Measurements from ENCODE around the gene ZNF860.

The ZNF860 gene

DNA sequence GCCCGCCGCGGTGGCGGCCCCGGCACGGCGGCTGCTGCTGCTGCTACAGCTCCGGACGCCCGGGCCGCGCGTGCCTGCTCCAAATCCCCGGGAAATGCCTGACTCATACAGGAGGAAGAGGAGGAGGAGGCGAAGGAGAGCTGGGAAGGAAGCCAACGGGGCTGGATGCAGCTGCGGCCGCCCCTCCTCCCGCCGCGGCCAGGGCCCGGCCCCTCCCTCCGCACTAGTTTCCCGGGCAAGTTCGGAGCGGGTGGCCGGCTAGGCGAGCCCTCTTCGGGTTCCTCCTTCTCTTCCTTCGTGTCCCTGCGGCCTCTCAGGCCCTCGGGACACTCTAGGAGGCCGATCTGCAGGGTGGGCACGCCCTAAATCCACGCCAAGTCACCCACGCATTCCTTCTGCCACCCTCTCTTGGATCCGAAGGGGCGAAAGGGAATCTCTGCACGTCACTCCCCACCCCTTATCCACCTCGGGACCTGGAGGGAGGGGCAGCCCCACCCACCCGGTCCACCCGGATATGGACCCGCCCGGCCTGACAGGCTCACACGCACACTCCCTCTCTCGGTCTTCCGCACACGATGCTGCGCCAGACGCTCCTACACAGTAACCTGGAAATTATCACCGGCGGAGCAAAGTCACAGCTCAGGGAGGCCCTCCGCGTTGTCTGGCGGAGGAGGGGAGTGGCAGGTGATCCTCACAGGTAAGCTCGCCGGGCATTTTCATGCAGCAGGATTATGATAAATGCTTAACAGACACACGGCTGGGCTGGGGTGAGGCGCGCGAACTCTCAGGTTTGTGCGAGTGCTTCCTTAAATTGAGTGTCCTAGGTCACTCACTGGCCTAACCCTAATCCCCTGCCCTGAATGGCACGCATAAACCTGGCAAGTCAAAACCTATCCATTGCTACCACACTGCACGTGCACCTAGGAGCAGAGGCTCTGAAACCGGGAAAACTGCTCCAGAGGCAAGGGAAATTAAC is at the start of gene ZNF860, which contains the start of gene OSBPL10:
Gene ZNF860, plus strand, starts transcription at position 545 of the 976 bp plus-strand sequence. CDS start 7,330 bp downstream, outside the sequence.
Gene OSBPL10, minus strand, starts transcription at position 57 of the 976 bp plus-strand sequence. CDS start 83 bp downstream, outside the sequence.
- DNase-seq = no peak

DNA sequence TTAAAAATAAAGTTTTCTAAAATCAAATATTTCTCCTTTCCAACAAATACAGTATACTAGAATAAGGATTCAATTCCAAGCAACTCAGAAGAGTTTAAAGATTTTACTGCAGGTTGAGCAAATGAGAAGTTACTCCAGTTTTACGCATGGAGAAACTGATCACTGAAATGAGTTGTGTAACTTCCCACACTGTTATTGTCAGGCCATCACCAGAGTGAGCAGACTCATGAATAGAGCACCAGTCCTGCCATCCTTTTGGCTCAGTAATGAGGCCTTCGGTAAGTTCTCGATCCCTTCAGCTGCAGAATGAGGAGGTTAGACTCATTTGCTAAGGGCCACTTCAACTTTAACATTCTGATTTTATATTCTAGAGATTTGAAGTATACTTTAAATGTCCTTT is 48.6 kb upstream of the ZNF860 start:
- no peak for DNase-seq

DNA sequence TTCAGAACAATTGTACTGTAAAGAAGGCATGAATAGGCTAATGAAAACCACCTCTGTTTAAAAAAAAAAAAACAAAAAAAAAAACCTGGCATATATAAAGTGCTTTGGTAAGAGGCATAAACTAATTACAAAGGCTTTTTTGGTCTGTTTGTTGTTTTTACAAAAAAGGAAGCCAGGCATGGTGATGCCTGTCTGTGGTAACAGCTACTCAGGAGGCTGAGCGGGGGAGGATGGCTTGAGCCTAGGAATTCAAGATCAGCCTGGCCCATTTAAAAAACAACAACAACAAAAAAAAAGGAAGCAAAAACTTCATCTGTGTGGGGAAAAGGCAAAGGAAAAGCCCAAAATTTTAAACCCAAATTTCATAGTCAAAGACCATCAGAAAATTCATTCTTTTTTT is 47.5 kb upstream of the ZNF860 start:
- no peak for DNase-seq

DNA sequence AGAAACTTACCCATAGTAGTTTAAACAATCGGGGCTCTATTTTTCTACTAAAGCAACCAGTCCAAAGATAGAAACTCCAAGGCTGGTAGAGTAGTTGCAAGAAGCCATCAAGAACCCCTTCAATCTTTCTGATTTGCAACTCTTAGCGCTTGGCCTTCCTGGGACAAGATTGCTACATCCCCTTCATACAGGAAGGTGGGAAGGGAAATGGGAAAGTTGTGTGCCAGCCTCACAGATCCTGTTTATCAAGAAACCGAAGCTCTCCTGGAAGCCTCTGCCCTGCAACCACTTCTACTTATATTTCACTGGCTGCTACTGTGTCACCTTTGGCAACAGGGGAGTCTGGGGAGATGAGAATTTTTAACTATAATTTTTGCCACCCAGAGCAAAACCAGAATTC is 46.7 kb upstream of the ZNF860 start:
- DNase-seq = no peak

DNA sequence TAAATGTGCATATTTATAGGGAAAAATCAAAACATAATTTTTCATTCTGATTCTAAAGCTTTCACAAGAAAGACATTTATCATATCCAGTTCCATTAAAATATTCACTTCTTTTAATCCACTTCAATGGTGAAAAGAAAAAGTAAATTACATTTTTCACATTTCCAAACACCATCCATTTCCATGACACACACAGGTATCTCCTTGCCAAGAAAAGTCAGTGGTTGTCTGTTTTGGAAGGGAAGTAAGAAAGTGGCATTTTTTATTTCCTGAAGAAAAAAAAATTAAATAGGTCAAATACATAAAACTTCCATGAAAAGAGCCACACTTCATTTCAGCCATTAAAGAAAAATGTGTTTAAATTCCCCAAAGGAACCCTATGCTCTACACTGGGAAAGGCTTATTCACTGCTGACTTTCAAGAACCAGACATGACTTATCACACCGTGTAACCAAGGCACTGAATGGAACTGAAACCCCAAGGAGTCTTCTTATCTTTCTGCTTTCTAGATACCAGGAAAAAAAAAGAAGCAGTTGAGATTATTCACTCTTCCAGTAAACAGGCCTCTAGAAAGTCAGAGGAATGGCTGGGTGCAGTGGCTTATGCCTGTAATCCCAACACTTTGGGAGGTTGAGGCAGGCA is 45.0 kb upstream of the ZNF860 start:
- DNase-seq = no peak

DNA sequence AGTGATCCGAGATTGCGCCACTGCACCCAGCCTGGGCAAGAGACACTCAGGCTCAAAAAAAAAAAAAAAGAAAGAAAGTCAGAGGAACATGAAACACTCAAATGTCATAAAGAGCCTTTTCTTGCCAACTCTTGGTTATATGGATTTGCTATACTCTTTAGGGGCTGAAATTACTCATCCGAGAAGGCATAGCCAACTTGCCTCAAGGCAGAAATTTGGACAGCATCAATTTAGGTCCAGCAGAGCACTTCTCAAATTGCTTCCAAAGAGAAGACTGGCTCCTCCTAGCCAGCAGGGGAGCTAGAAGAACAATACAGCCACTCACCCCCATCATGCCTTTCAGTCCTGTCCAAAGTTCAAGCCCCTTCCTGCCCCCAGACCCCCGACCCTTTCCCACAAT is 44.3 kb upstream of the ZNF860 start:
- no peak for DNase-seq

DNA sequence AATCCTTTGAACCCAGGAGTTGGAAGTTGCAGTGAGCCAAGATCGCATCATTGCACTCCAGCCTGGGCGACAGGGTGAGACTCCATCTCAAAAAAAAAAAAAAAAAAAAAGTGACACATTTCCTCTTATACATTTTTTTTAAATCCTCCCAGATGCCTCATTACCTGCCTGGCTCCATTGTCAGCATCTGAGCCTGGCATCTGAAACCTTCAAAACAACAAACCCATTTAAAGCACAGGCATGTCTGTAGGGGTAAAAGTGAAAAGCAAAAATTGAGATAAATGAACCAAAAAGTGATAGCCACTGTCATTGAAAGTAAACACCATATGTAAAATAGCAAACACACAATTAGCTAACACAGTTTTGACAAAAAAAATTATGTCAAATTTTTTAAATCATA is 39.1 kb upstream of the ZNF860 start:
- no peak for DNase-seq

DNA sequence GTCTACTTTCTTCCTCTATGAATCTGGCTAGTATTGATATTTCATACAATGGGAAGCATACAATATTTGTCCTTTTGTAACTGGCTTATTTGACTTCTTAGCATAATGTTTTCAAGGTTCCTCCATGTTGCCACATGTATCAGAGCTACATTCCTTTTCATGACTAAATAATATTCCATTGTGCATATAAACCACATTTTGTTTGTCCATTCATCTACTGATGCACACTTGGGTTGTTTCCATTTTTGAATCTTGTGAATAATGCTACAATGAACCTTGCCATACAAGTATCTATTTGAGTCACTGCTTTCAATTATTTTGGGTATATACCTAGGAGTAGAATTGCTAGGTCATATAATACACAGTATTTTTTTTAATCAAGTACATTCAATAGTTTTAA is 38.5 kb upstream of the ZNF860 start:
- DNase-seq = no peak

DNA sequence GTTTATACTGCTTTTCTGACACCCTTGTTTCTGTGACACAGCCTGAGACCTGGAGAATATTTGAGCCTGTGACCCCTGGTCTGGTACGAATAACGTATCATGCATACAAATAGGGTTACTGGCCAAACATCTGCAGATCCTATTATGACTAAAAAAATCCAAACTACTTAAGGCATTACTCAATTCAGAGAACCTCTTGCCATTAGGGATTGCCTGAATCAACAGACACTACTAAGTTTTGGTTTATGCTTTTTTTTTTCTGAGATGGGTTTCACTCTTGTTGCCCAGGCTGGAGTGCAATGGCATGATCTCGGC is 35.9 kb upstream of the ZNF860 start:
- DNase-seq = no peak

DNA sequence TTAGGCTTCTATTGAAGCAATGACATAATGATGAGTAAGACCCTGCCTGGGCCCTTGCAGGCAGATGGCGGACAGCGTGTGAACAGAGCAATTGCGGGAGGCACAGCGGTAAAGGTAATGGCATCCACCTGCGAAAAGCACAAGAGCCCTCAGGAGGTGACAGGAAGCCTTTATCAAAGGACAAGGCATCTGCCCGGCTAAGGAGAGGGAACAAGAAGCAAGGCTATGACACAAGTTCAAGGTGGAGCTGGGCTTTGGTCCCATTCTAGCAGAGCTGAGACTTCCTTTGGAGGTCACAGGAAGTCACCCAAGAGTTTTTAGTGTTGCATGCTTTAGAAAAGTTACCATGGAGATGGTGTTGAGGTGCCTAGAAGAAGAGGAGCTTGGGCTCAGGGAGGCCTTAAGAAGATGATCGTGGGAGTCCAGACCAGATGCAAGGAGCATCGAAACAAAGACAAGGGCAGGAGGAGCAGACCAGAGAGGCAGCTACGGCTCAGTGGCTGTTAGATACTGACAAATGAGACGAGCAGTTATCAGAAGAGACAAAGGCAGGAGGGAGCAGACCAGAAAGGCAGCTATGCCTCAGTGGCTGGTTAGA is 35.0 kb upstream of the ZNF860 start:
- DNase-seq = no peak

DNA sequence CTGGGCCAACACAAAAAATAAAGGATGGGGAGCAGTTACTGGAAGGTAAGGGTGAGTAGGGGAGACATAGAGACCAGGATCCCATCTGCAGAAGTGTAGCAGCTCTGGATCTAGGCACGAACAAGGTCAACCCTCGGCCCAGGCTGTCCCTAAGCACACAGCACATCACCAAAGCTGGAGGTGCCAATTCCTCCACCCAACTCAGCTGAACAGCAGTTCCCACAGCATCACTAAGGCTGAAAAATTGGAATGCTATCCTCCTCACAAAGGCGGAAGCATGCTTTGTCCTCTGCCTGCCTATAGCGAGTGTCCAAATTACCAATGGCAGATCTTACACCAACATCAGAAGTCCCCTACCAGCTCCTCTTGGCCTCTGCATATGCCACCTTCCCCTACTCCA is 34.4 kb upstream of the ZNF860 start:
- no peak for DNase-seq

DNA sequence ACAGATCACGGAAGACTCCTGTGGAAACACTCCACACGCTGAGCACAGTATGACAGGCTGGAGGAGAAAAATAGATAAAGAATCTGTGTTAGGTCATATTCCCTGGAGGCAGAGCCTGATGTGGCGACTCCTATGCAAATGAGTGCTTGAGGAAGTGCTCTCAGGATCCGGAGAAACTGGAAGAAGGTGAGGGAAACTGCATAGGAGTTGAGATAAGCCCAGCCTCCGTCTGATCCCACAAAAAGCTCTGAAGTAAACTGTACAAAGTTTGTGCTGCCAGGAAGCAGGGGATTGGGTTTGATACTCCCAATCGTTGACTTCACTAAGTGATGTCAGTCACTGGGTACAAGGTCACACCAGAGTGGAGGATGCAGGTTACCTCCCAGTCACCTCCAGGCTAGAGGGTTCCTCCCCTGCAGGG is 33.9 kb upstream of the ZNF860 start:
- no peak for DNase-seq

DNA sequence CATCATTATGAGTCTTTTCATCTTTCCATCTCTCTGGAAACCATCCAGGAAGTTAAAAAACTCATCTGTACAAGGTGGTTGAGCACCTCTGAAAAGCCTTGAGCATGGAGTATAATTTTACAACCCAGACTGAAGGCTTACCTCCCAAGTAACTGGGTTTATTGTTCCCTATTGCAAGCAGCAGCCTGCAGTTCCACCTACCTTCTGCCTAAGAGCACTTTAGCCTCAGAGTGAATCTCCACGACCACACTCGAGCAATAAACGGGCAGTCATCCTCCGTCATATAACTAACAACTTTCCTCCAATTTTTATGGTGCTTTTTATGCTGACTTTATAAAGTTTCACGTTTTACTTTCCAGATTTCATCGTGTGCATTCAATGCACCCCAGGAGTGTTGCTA is 33.3 kb upstream of the ZNF860 start:
- no peak for DNase-seq

DNA sequence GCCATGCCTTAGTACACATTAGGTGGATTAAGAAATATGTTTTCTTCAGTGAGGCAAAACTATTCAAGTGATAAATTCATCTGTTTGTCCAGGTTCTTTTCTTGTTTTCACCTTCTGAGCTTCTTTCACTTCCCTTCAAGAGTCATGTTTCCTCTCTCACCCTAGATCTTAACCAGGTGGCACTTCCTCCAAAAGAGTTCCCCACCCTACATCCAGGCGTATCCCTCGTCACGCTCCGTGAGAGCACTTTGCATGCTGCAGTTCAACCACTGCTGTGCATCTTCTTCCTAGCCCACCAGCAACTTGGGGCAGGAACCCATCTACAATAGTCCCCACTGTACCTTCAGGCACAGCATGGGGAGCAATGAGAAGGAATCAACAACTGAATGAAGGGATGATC is 29.3 kb upstream of the ZNF860 start:
- DNase-seq = no peak

DNA sequence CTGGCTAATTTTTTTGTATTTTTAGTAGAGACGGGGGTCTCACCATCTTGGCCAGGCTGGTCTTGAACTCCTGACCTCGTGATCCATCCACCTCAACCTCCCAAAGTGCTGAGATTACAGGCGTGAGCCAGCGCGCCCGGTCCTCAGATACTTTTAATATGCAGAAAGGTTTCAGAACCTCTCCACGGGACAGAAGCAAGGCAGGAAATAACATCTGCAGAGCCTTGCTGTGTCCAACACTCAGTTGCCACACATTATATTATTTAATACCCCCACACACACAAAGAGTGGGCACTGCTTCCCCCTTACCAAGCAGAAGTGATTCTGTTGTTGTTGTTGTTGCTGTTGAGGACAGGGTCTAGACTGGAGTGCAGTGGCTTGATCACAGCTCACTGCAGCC is 28.5 kb upstream of the ZNF860 start:
- no peak for DNase-seq

DNA sequence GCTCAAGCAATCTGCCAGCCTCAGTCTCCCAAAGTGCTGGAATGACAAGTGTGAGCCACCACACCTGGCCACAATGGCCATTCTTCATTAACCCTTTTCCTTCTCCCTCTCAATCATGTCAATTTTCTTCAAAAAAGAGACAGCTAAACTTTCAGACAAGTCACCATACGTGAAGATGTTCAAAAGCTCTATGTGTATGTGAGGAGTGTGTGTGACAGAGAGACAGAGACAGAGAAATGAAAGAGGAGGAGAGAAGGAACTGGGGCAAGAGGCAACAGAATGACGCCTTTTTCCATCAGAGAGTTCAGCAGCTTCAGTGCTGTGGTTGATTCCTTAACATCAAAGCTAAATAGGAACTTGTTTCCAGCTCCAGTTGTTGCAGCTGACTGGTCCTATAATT is 27.9 kb upstream of the ZNF860 start:
- DNase-seq = no peak

DNA sequence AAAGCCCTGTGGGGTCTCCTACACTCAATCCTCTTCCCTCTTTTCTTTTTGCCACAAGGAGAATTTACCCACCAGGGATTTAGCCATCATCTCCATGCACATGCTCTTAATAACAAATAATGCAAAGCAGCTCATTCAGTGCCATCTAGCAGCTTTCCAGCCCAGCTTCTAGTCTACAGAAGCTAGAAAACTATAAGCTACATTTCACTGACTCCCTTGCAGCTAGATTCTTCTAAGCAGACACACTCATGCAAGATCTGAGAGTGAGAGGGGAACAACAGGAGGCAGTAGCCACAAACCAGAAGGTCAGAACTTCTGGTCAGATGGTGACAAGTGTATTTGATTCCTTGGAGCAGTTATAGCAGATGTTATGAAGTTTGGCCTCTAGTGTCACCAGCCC is 26.0 kb upstream of the ZNF860 start:
- no peak for DNase-seq

DNA sequence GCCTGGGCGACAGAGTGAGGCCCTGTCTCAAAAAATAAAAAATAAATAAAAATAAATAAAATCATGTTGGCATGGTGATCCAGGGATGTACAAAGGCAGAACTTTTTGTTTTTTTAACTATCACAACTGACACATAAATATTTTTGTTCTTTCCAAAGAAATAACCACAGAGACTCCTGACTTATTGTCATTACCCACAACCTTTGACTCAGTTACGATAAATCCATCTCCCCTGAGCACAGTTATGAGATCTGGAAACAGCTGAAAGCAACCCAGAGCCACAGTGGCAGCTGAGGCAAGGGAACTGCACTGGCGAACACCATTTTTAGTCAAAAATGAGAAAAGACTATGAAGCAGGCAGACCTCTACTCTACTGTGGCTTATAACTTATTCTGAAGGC is 24.4 kb upstream of the ZNF860 start:
- DNase-seq = no peak

DNA sequence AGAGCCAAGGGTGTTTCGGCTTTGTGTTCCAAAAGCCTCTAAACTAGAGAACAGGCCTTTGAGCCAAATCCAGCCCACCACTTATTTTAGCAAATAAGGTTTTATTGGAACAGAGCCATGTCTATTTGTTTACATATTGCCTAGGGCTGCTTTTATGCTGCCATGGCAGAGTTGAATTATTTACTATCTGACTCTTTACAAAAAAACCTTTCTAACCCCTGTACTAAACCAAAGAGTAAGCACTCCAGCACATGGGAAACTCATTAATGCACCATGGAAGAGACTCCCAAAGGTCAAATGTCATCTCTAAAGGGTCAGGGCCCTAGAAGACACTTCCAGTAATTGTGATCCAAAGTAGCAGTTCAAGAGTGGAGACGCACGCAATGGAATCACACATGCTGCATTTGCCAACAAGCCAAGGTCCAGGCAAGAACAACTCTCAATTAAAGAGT is 22.8 kb upstream of the ZNF860 start:
- DNase-seq = peak; percentile 28

DNA sequence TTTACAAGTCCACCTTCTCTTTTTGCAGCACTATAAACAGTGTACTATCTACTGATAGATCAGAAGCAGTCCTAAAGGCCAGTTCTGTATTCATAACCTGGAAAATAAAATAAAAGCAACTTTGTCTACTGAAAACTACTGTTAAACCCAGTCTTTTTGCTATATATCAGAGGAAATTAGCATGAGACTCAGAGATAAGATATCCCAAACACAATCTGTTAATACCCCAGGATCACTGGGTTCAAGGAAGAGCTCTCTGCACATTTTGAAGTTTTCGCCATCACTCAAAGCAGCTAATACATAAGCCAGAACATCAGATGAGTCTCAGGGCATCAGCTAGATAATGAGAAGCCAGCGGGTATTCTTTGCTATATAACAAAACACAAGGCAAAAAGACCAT is 22.3 kb upstream of the ZNF860 start:
- DNase-seq = no peak

DNA sequence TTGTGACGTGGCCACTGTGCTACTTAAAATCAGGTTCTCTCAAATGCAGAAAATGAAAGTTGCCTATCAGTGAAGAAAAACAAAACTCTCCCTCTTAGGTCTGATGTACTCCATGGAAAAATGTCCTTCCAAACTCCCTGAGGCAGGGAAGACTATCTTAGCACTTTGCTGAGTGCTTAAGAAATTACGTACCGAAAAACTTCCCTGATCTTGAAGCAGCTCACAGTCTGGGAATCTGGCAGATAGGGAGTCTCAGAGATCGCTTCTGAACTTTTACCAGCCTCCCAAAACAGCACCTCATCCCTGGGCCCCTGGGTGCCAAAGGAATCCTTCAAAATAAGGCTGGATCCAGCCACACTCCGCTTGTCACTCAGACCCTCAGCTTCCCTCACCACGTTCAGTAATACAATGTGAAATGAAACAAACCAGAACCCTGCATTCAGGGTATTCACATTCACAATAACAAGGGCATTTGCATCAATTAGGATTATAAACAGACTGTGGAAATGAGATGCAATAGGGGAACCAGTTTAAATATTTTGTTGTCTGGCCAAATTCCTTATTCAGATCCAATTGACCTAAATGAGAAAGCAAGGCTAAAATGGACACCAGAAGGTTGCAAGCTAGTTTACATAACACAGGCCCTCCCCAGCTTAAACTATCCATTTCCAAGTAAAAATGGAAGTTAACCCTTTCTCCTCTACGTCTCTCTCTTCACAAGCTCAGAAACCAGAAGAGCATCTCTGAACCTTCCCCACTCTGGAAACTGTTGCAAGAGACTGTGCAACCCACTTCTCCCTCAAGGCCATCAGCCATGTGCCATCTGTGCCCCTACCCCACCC is 21.4 kb upstream of the ZNF860 start:
- no peak for DNase-seq

DNA sequence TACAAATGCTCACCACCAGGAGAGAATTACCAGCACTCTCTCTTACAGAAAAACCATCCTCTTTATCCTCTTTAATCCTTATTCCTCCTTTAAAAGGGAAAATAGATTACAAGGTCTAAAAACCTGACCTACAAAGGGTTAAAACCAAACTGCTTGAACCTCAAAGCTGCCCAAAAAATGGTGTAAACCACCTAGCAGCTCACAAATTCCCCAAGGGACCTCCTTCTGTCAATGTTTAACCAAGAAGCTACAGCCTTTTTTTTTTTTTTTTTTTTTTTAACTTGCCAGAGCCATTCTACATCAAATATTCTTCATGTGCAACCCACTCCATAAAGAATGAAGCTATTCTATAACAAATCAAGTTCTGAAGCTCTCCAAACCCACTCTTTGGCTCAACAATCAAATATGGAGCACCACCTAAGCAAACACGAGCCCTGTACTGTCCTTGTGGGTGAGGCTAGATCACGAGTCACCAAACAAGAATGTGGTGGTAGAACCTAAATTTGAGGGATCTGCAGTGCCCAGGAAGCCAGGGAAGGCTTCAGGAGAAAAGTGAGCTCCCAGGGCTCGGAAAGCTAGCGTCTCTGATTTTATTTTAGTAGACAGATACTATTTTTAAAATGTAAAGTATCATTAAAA is 20.6 kb upstream of the ZNF860 start:
- DNase-seq = no peak

Data from NCI-H1092 (cell line).